ENCODE data around the gene DNAJC1. TPM values are rescaled to one million over a fixed set of nuclear protein-coding genes. Genes with fewer than 3 reads are reported as not detected.

DNAJC1 gene
- total and polyA plus RNA-seq, 2 of the 4 experiments (the other 2 are of a cell fraction) = 12.7 to 13.3 TPM

- Histone ChIP-seq H3K14ac (replicated peaks; ENCODE audit: low read depth, low read length) (no peak overlapping the region), H2BK5ac (ENCODE audit: low read depth, low read length, poor library complexity, severe bottlenecking) (no peak overlapping the region), H4K20me1 (ENCODE audit: insufficient read depth, low read length) (no peaks in the 10 kb centered on the region), H3K23ac (ENCODE audit: low read depth, low read length) (no peak overlapping the region), H2BK15ac (ENCODE audit: low read depth, low read length) (no peak overlapping the region), H4K8ac (ENCODE audit: low read depth in 2 of 2, low read length in 2 of 2) (no peak overlapping the region), H3K18ac (ENCODE audit: low read depth, low read length) (no peak overlapping the region), H3K9me3 (ENCODE audit: control insufficient read depth, insufficient read depth, low read length) (no peaks in the 10 kb centered on the region), H3K27me3 (ENCODE audit: control insufficient read depth, insufficient read depth, low read length) (peaks cover 4% of the 10 kb centered on the region), H3K27ac (ENCODE audit: insufficient read depth, low read length) (no peak overlapping the region), H4K91ac (ENCODE audit: insufficient read depth, low read depth, low read length) (no peak overlapping the region), H3K4me2 (ENCODE audit: low read depth, low read length) (no peak overlapping the region), H3K56ac (ENCODE audit: extremely low read depth, insufficient read depth, low read length) (no peak overlapping the region), H2AK5ac (ENCODE audit: low read depth, low read length) (no peak overlapping the region), H4K5ac (ENCODE audit: low read depth, low read length) (no peak overlapping the region), H2AFZ (replicated peaks; ENCODE audit: low read length, poor library complexity) (no peak overlapping the region), H3K36me3 (ENCODE audit: control insufficient read depth, insufficient read depth, low read length) (no peaks in the 10 kb centered on the region), H3K9me1 (ENCODE audit: insufficient read depth, low read length) (no peaks in the 10 kb centered on the region), H2AK9ac (replicated peaks; ENCODE audit: low read depth, low read length, poor library complexity) (no peak overlapping the region), H3K4ac (ENCODE audit: low read depth, low read length) (no peak overlapping the region), H3K9ac (ENCODE audit: low read depth, low read length) (no peak overlapping the region), H3K4me1 (ENCODE audit: control insufficient read depth, insufficient read depth, low read length) (no peaks in the 10 kb centered on the region), H3K4me3 (ENCODE audit: insufficient read depth, low read depth, low read length) (no peak overlapping the region), H3K79me1 (ENCODE audit: low read depth in 1 of 2, low read length in 2 of 2) (no peaks in the 10 kb centered on the region), H2BK20ac (ENCODE audit: low read depth, low read length) (no peak overlapping the region), H2BK120ac (ENCODE audit: low read depth, low read length) (no peak overlapping the region)
- no TSS peak for BruUV-seq (replicated peaks)
- no CpG with 5 or more reads among the region's 3 CpGs for WGBS, 2 experiments (ENCODE audit: extremely low coverage in 2 of 2, insufficient read length in 1 of 2)
- intact Hi-C loops (cut with micrococcal nuclease) (no loop called here), dilution Hi-C loops (cut with HindIII; ENCODE audit: low sequenced_read_pairs, unreplicated experiment) (no loop called here), in situ Hi-C loops (cut with MboI; ENCODE audit: low sequenced_read_pairs) (loop anchor here (25.0 kb wide), 2 partner anchors 389 to 539 kb away; no protein-coding TSS in a partner anchor)
- ChIA-PET CTCF (no interaction called here), POLR2A (ENCODE audit: unreplicated experiment) (no interaction called here)
- no peak for DNase-seq
- TF ChIP-seq CEBPB (IDR thresholded peaks at IDR 0.05; ENCODE audit: low read depth, low read length) (no peak), USF2 (IDR thresholded peaks at IDR 0.05; ENCODE audit: low read depth, low read length) (no peak), ELK1 (IDR thresholded peaks at IDR 0.05; ENCODE audit: borderline replicate concordance, low read depth, low read length) (no peak), MAFK (IDR thresholded peaks at IDR 0.05; ENCODE audit: low read depth, low read length) (no peak), CHD1 (IDR thresholded peaks at IDR 0.05; ENCODE audit: low read depth, low read length) (no peak), FOS (IDR thresholded peaks at IDR 0.05; ENCODE audit: low read depth, low read length) (no peak), BHLHE40 (IDR thresholded peaks at IDR 0.05; ENCODE audit: low read depth, low read length) (no peak), CTCF (conservative IDR thresholded peaks at IDR 0.05; ENCODE audit: low read depth, low read length) (no peak)
- ATAC-seq (ENCODE audit: low read depth) = no peak
Measured at GRCh38 chr10:22023508-22023907, 20.0 kb upstream of the DNAJC1 start.

Data from IMR-90 (cell line).